Hematopoietic multipotent progenitor cell treated with erythropoietin and hydrocortisone succinate and interleukin-3 and kit ligand, for 15 days (in vitro differentiated cells): ENCODE data around the gene LGR6.

Experiments used
- DNase-seq: peaks from one replicate; pipeline ENCODE4 v3.0.0-alpha.2; 2015; ENCODE audit warnings: low spot score

The LGR6 gene

DNA sequence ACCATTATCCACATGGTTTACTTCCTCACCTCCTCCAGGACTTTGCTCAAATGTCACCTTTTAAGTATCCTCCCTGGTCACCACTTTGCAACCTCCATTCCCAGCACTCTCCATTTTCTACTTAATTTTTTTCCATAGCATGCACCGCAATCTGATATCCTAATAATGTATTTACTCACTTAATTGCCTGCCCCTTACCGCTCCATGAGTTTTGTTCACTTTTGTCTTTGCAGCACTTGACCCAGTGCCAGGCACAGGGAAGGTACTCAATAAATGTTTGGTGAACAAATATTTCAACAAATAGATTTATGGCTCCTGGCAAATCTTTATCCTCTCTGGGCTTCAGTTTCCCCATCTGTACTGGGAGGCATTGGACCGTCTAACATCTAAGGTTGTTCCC lies 94.6 kb downstream of the LGR6 start:
- no peak for DNase-seq

DNA sequence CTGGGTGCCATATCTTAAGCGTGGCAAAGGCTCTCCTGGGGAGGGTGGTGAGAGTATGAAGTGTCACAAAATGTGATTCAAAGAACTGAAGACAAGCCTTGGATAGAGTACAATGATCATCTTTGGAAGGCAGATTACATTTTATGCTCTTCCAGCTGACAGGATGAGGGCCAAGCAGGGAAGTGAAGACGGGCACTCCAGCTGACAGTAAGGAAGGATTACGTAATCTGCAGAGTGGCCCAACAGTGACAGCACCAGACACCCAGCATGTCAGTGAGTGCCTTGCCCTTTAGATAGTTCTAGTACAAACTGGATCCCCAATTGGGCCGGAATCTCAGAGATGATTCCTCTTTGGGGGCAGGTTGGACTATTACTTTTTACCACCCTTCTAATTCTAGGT lies 95.4 kb downstream of the LGR6 start:
- no peak for DNase-seq

GRCh38 chr1:202291001-202291400 lies 97.4 kb downstream of the LGR6 start:
- no peak for DNase-seq

GRCh38 chr1:202291961-202292712 lies 98.5 kb downstream of the LGR6 start:
- no peak for DNase-seq

- DNase-seq = no peak
These were observed 99.2 kb downstream of the LGR6 start for GRCh38 chr1:202292773-202293172.

GRCh38 chr1:202293569-202293968 lies 100.0 kb downstream of the LGR6 start:
- DNase-seq = no peak

DNA sequence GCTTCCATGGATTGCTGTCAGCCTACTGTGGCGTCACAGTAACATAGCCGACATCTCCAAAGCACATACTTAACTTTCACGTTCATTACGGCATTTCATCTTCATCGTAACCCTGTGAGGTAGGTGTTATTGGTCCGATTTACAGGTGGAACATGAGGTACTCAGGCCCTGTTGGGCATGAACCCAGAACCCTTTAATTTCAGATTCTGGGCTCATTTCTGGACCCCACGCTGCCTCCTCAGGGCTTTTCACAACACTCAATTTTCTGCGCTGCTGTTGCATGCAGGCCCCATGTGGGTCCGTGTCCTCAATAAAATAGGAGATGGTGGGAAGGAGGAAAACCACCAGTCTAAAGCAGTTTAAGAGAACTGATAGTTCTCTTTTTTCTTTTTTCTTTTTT lies 108.6 kb downstream of the LGR6 start:
- DNase-seq = no peak

- no peak for DNase-seq
These were observed 110.8 kb downstream of the LGR6 start for GRCh38 chr1:202304375-202304774.

DNA sequence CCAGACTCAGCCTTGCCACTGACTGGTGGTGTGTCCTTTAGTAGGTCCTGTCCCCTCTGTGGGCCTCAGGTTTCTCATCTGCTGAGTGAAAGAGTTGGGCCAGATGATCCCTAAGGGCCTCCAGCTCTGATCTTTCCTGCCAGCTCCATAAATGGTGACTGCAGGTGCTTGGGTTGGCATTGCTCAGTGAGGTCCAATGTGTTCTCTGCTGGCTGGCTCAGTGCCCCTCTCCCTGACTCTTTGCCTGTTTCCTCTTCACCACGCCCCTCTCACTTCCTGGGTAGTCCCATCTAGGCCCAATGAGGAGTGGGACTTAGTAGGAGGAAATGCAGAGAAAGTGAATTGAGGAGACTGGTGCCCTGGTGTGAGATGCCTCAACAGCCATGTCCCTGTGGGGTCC lies 111.6 kb downstream of the LGR6 start:
- no peak for DNase-seq

- DNase-seq = no peak
These were observed 113.1 kb downstream of the LGR6 start for GRCh38 chr1:202306535-202307345.

DNA sequence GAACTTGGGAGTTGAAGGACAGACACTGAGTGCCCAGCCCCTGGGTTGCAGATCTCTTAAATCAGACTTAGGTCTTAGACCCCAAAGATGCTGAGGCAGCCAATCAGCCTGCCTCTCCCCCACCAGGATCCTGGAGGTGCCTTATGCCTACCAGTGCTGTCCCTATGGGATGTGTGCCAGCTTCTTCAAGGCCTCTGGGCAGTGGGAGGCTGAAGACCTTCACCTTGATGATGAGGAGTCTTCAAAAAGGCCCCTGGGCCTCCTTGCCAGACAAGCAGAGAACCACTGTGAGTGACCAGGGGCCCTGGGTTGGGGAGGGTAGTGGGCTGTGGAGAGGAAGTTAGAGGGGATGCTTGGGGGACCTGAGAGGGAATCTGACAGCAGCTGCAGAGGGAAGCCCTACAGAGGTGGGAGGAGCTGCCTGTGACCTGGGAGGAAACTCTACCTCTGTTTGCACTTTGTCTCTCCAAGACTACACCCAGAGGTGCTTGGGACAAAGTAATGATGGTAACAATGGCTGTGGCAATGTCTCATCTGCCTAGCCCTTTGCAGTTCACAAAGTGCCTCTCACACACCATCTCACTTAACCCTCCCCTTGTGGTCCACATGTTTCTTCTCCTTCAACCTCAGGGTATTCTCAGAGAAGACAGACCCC lies 116.6 kb downstream of the LGR6 start:
- no peak for DNase-seq

- no peak for DNase-seq
These were observed 117.1 kb downstream of the LGR6 start for GRCh38 chr1:202310746-202311145.

DNA sequence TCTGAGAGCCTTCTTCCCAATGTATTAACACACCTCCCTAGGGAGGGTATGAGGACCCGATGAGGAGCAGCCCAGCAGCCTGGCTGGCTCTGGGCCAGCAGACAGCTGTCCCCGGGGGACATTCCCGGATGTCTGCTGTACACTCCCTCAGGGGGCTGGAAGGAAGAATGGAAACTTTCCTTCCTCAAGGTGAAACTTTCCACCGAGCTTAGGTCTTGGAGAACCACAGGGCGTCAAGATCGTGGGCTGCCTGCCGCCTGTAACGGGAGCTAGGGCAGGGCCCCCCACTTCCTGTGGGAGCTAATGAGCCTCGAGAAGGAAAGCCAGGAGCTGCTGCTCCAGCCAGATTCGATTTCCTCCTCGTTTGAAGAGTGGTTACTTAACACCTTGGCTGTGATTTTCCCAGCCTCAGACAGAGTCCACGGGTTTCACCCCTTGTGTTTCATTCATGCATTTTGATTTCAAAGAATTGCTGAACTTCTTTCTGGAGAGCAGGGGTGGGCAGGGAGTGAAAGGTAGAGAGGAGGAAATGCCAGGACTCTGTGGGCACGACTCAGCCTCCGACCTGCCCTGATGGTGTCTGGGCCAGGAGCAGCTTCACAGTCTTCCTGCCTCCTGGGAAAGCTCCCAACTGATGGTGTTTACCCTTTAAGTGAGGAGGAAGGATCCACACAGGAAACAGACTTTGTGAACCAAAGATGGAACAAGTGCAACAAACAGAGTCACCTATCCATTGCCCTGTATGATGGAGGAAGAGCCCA lies 118.5 kb downstream of the LGR6 start:
- no peak for DNase-seq

- DNase-seq = peak; percentile 59
These were observed 122.1 kb downstream of the LGR6 start for GRCh38 chr1:202315576-202316168.

- DNase-seq = no peak
These were observed 122.6 kb downstream of the LGR6 start for GRCh38 chr1:202316186-202316585.

GRCh38 chr1:202317941-202318925 lies 124.6 kb downstream of the LGR6 start:
- DNase-seq = no peak

DNA sequence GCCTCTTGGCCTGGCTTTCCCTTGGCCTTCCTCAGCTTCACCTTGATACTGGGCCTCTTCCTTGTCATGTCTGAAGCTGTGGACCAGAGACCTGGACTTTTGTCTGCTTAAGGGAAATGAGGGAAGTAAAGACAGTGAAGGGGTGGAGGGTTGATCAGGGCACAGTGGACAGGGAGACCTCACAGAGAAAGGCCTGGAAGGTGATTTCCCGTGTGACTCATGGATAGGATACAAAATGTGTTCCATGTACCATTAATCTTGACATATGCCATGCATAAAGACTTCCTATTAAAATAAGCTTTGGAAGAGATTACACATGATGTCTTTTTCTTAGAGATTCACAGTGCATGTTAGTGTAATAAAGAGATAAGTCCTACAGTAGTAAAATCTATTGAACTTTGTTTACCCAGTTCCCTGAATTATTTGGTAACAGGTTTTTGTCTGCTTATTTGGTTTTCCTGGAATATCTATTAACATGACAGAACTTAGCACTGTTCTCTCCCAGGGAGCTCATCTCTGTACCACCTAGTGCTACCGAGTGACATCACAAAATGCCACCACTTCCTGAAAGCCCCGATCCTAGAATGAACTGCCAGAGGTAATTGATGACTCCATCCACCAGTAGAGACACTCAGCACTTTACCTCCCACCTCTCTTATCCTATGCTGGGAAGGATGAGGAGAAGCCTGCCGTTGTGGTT lies 125.9 kb downstream of the LGR6 start:
- DNase-seq = no peak

DNA sequence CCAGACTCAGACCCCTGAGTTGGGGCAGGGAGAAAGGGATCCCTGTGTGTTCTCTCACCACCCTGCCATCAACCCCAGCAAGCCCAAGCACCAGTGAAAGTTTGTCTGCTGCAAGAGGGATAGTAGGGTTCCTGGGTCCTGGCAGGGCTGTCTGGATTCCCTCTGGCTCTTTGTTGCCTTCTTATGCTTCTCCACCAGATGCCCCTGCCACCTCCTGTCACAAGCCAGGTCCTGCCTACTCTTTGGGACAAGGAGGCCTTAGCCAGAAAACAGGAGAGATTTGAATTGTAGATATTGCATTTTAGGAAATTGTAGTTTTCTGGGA lies 126.4 kb downstream of the LGR6 start:
- no peak for DNase-seq

DNA sequence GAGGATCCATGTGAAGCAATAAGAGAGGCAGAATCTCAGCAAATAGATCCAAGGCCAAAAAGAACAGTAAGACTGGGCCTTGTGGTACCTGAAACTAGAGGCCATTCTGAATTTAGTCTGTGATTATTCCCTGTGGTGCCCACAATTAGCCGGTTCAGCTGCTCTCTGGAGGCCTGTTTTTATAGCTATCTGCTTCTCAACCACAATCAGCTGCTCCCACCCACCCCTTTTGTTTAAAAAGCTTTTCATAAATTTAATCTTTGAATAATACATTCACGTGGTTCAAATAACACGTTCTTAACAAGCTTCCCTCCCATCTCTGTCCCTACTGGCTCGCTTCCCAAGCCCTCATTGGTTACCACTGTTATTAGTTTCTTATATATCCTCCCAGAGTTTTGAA lies 130.1 kb downstream of the LGR6 start:
- no peak for DNase-seq

- DNase-seq = no peak
These were observed 131.0 kb downstream of the LGR6 start for GRCh38 chr1:202324646-202325045.
